Activated CD4-positive, CD25-positive, alpha-beta regulatory T cell treated with anti-CD3 and anti-CD28 coated beads, Interleukin-2, amount 50 U/mL, for 24 hours (primary cell): ENCODE measurements around the gene SLC36A2.
"Not testable (repeated sequence)": the region's sequence is repeated elsewhere in the genome, so short reads cannot be mapped to it uniquely, and the experiment has no call there.

Source experiments
- ATAC-seq, 2 donors: fragments of 150-1000 bp; cut with Tn5 transposase; one replicate each; pipeline ENCODE4 v1.10.0; 2021; ENCODE audit warnings: mild to moderate bottlenecking in 1 of 2, moderate library complexity in 1 of 2

Gene SLC36A2

DNA sequence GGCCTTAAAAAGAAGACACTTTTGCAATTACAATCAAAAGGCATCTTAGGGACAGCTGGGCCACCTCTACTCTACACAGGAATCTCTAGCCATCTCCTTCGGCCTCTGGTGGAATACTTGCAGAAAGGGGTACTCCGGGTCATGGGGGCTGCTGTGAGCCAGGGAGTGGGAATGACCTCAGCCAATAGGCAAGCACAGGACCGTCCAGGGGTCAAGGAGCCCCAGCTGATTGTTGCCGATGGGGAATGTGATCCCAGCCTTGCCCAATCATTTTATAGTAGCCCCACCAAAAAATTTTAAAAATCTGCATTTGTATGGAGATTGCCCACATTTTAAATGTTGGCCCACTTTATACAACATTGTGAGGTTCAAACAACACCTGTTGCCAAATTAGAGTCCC is 26.9 kb downstream of the SLC36A2 start:
- ATAC-seq = no peak

DNA sequence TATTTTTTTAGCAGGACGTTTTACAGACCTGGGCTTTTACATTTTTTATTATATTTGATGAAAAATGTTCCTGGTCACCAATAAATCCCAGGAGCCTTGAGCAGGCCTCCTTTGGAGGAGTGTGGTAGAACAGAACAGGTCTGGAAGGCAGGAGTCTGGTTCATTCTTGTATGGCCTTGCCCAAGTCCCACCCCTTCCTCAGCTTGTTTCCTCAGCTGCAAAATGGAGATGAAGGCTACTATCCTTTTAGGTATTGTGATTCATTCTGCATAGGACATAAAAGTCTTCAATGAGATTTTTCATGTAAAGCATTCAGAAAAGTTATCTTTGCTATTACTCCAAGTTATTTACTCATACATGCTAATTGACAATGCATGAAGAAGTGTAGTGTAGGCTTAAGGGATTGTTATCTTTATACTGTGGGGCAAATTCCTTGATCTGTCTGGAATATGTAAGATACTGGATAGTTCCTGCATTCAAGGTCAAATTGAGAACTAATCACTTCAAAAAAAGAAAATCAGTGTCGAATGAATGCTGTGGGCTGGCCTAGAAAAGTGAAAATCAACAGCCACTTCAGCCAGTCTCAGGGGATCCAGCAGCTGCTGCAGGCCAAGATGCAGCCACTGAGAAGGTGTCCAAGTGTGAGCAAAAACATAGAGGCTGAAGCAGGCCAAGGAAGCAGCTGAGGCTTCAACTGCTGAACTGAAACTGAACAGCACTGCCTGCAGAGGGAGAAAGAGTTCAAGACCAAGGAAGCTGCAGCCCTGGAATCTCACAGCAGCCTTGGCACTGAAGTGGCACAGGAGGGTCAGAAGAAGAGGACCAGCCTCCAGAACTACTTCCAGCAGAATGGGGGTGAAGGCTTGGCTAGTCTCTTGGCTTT is 28.3 kb downstream of the SLC36A2 start:
- no peak for ATAC-seq

DNA sequence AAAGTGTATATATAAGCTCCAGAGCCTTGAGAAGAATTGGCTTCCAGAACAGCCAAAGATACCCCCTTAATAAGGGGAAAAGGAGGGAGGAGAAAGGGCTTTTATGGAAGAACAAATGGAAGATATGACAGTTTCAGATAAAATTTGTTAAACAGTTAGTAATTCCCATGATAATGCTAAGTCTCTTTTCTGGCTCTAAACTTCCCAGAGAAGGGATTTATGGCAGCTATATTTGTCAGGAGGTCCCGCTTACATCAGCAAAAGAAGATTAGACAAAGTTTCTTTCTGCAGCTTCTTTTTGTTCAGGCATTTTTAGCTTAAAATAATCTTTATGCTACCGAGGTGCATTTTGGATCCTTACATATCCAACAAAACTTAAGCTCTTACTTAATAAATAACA is 29.5 kb downstream of the SLC36A2 start:
- ATAC-seq = no peak

DNA sequence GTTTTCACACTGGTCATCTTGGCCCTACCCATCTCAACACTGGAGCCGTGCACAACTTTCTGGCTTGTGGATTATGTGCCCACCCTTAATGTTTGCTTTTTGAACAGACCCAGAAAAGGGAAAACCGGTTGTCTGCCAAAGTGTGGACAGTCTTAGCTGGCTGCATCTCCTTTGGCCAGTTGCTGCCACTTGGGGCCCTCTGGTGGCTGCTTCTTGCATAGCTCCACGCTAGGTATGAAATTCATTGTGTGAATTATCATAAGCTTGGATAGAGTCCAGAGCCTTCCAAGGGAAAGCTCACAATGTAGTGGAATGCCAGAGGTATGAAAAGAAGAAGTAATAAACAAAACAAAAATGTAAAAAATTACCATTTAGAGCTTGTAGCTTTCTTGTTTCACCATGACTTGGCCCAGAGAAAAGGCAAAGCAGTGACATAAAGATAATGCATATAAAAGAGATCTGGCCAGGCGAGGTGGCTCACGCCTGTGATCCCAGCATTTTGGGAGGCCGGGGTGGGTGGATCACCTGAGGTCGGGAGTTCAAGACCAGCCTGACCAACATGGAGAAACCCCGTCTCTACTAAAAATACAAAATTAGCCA is 31.3 kb downstream of the SLC36A2 start:
- peak in 1 of 2 donors; percentile 64 for ATAC-seq

DNA sequence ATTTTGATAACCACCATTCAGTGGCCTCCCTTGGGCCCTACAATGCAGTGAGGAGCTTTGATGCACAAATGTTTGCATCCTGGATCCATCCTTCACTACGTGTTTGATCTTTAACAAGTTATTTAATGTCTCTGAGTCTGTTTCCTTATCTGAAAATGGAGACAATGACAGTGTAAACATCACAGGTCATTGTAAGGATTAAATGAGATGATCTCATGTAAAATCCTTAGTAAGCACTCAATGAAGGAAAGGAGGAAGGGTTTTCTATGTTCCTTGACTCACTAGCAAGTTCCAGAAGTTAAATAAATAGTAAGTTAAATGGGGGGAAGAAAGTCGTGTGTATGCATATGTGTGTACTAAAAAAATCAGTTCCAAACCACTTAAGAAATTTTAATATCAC is 34.0 kb downstream of the SLC36A2 start:
- no peak for ATAC-seq

DNA sequence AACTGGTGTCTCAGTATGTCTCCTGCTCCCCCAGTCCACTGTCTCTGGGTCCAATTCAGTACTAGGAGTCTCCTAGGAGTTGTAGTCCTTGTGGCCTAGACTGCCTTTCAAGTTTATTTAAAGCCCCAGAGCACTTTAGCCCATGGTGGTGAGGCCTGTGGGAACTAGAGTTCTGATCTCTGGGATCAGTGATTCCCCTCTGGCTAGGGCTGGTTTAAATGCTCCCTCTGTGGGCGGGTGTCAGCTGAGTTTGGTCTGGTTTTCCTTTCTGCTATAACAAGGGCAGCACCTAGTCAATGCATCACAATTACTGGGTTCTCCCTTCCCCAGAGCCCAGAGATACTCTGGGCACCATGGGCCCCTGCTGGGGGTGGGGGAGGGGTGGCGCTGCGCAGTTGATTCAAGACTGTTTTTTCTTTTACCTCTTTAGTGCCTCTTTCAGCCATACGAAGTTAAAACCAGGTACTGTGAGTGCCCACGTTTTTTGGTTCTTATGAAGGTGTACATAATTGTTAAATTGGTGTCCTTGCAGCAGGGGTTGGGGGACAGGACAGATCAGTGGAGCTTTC is 34.5 kb downstream of the SLC36A2 start:
- no peak for ATAC-seq

DNA sequence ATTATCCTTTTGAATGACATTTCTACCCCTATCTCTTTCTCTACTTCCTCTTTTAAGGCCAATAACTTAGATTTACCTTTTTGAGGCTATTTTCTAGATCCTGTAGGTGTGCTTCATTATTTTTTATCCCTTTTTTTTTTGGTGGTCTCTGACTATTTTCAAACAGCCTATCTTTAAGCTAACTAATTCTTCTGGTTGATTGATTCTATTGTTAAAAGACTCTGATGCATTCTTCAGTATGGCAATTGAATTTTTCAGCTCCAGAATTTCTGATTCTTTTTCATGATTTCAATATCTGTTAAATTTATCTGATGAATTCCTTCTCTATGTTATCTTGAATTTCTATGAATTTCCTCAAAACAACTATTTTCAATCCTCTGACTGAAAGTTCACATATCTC is 36.4 kb downstream of the SLC36A2 start:
- no peak for ATAC-seq

DNA sequence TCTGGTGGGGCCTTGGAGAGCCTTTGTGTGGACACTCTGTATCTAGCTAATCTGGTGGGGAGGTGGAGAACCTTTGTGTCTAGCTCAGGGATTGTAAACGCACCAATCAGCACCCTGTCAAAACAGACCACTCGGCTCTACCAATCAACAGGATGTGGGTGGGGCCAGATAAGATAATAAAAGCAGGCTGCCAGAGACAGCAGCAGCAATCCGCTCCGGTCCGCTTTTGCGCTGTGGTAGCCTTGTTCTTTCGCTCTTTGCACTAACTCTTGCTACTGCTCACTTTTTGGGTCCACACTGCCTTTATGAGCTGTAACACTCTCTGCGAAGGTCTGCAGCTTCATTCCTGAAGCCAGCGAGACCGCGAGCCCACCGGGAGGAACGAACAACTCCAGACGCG is 37.5 kb downstream of the SLC36A2 start:
- ATAC-seq = not testable (repeated sequence)

DNA sequence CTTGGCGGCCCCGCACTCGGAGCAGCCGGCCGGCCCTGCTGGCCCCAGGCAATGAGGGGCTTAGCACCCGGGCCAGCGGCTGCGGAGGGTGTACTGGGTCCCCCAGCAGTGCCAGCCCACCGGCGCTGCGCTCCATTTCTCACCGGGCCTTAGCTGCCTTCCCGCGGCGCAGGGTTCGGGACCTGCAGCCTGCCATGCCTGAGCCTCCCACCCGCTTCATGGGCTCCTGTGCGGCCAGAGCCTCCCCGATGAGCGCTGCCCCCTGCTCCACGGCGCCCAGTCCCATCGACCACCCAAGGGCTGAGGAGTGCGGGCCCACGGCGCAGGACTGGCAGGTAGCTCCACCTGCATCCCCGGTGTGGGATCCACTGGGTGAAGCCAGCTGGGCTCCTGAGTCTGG is 38.1 kb downstream of the SLC36A2 start:
- not testable (repeated sequence) for ATAC-seq

DNA sequence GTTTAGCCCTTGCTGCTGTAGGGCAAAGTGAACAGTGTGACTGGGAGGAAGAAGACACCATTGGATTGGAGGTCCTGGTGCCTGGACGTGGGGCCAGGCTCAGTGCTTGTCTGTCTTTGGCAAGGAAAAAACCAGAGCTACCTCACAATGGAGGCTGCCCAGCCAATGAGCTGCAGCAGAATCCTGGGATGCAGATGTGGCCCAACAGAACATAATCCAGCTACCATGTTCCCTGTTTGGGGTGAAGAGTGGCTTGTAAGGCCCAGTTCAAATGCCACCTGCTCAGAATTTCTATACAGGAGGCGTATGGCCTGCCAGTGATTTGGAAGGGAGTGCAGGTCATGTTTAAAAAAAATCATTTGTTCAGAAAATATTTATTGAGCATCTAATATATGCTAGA is 43.7 kb downstream of the SLC36A2 start, which contains the start of gene SLC36A3:
TSS of gene SLC36A3 (minus strand) at position 101 of the 400 bp plus-strand sequence. CDS start 412 bp downstream, outside the sequence.
- no peak for ATAC-seq

DNA sequence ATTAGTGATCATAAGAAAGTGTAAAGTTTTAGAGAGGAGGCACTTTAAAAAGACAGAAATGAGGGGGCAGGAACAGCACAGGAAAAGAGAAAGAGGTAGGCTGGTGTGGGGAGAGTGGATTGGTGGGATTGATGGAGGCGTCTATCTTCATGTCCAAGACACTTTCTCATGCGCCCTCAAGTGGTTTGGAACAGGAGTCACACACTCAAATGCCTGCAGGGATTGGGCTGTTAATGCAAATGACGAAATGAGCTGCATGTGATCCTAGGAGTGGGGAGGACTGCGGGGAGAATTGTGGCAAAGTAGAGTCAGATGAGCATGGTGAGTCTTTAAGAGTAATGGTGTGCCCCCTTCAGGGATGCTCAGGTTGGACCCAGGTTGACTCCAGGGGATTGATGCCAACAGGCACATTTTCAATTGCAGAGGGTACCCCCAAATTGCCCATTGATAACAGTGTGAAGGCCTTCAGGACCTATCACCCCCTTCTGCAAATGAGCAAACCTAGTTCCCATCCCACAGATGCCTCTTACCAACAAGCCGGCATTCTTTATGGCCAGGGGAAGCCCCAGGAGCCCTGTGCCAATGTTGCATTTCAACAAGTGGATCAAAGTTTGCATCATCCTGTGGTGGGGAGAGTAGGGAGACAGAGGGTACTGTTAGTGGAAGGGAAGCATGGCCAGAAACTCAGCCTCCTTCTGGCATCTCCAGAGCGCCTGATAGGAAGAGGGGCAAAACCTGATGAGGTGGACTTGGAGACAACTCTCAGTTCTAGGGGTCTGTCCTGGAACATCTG is 49.1 kb downstream of the SLC36A2 start:
- peak in 1 of 2 donors; percentile 38 for ATAC-seq

DNA sequence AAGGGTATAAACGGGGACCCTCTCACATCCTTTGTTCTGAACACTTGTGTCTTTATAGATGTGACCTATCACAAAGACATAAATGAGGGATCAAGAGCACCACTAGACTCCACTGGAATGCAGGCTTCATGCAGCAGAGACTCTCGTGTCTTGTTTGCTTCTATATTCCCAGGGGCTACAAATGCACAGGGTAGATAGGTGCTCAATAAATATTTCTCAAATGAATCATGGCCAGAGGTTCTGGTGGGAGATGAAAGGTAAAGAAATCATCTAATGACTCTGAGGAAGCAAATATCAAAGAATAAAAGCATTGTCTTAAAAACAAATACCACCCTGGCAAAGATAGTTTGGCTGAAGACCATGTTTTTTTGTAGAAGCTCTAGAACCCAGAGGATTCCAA is 50.4 kb downstream of the SLC36A2 start:
- no peak for ATAC-seq

DNA sequence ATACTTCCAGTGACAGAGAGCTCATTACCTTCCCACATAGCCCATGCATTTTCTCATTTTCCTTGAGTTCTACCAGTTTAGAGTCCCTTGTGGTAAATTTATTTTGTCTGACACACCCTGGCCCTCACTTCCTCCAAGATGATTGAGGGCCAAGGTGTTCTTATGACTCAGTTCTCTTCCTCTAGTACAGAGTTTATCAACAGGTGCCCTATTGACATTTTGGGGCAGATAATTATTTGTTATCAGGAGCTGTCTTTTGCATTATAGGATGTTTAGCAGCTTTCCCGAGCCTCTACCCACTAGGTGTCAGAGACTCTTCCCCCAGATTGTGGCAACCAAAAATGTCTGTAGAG is 50.9 kb downstream of the SLC36A2 start:
- ATAC-seq = no peak

DNA sequence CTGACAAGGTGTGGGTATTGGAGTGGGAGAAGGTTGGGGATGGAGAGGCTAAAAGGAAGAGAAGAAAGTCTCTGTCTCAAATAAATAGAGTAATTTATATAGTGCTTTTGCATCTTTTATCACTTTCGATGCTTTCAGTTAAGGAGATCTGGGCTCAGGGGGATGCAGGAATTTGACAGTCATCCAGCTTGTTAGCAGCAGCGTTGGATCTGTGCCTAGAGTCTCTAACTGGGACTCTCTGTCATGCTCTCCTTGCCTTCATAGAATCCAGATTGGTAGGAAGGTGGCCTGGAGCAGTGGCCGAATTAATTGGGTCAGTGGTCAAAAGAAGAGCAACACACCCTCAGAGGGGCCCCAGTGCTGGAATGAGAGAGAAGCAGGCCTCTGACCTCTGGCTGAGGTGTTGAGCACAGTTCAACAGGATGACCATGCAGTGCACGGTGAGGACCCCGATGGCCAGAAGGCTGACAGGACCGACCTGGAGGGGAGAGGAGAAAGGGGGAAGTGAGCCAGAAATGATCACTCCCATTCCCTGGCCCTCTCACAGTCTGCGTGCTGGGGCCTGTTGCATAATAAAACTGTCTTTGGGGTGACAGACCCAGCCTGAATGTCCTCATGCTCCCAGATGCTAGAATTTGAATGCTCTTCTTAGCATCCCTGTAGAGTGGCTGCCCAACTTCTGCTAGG is 51.4 kb downstream of the SLC36A2 start:
- ATAC-seq = no peak

DNA sequence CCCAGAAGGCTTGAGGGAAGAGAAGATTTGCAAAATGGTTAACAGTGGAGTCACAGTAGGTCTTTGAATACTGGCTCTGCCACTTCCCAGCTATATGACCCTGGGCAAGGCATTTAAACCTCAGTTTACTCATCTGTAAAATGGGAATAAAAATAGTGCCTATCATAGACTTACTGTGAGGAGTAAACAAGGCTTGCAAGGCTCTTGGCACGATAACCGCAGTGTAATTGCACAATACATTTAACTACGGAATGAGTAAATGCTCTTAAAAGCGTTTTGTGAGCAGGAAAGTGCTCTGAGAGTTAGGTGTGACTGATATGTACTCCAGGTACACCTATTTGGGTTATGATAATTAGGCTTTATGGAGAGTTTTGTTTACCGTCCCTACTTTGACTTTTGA is 52.2 kb downstream of the SLC36A2 start:
- ATAC-seq = no peak

DNA sequence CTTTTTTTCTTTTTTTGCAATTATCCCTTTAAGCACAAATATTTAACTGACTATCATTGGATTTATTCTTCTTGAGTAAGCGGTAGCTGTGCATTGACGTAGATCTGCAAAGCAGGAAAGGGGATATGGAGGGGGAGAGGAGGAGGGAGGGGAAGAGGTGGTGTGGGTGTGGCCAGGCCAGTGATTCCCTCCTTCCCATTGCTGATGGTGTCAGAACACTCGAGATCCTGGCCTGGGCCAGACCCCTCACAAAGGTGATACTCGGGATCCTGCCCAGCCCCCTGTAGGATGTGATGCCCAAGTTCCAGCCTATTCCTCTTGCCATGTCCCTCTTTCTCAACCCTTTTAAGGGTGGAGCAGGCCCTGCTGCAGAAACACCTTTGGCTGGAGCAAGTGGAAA is 53.7 kb downstream of the SLC36A2 start:
- no peak for ATAC-seq

DNA sequence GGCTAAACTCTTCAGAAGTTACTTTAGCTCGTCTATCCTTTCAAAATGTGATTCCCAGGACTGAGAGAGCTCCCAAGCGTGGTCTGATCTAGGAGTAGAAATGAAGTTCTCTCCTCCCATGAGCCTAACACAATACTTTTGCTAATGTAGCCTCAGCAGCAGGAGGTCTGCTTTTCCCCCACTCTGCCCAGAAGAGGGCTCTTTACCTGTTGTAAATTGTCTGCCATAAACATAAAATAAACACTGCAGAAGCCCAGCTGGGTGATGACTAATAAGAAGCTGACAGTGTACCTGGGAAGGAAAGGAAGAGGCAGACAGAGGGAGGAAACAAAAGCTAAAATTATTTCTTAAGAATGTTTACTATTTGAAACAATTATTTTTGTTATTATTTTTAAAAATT is 59.2 kb downstream of the SLC36A2 start:
- no peak for ATAC-seq

DNA sequence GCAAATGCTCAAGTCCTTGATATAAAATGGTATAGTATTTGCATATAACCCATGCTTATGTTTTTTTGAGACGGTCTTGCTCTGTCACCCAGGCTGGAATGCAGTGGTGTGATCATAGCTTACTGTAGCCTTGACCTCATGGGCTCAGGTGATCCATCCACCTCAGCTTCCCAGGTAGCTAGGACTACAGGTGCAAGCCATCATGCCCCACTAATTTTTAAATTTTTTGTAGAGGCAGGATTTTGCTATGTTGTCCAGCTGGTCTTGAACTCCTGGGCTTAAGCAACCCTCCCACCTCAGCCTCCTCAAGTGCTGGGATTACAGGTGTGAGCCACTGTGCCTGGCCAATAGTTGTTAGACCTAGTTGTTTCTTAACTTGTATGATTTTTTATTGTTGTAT is 61.1 kb downstream of the SLC36A2 start:
- no peak for ATAC-seq

DNA sequence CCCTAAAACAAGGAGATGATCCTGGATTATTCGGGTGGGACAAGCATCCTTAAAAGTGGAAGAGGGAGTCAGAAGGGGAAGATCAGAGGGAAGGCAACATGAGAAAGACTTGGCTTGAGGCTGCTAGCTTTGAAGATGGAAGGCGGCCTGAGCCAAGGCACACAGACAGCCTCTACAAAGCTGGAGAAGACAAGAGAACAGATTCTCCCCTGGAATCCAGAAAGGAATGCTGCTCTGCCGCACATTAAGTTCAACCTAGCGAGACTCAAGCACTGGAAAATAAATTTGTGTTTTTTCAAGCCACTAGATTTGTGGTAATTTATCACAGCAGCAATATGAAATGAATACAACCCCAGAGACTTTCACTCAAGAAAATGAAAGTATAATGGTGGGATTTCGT is 61.7 kb downstream of the SLC36A2 start:
- ATAC-seq = no peak

DNA sequence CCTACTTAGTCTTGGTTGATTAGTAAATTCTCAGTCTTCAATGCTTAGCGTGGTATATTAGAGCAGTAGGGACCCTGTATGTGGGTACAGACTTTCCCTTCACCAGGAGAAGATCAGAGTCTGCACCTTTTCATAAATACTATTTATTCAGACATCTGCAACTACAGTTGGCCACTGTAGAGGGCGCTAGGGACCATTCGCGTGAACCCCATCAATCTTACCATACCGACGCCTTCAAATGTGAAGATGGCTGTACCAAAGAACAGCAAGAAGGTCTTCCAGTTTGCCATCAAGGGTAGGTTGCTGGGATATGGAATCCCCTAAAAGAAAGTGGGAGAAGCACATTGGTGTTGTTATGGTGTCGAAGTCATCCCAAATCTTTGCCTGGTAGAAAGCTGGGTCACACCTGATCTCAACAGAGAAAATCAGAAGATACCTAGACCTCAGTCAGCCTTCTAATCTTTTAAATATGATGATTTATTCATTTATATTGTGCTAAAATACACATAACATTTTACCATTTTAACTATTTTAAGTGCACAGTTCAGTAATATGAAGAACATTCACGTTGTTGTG is 62.9 kb downstream of the SLC36A2 start:
- ATAC-seq = no peak

DNA sequence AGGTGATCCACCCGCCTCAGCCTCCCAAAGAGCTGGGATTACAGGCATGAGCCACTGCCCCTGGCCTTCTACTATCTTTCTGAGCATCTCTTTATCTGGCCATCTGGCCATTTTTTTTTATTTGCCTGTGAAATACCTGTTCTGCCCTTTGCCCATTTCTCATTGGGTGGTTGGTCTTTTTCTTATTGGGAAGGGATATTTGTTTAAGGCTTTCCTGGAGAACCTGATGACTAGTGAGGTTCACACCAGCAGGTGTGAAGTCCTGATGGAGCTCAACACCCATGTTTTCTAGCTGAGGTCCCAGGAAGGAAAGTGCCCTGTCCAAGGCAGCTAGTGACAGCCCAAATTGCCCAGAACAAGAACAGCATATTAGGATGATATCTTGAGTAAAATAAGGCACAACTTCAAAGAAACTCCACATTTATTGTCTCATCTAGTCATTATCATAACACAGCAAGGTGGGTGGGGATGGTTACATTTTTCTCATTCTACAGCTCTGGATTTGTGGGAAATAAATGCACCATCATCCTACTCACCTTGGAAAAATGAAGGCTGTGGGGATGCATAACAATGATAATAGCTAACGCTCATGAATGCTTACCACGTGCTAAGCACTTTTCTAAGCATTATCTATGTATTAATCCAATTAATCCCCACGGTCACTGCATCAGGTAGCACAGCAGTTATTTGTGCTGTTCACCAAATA is 64.1 kb downstream of the SLC36A2 start:
- no peak for ATAC-seq
